SU-DHL-6 (cell line): Measurements from ENCODE around the gene DUSP2.

Source experiments
- H2AFZ ChIP-seq: fragments of 200-600 bp; sonication (generic); 2 replicates; pipeline ENCODE4 v1.6.1; 2014; ENCODE audit warnings: low read depth, mild to moderate bottlenecking, moderate library complexity, mixed read lengths, antibody characterized with exemption, low read length; ENCODE audit not compliant: severe bottlenecking
- H3F3A ChIP-seq: fragments of 200-600 bp; shearing (Covaris generic); 2 replicates; pipeline ENCODE4 v1.6.0; 2016; ENCODE audit warnings: antibody characterized with exemption, mild to moderate bottlenecking; ENCODE audit not compliant: insufficient read depth
- H3K27ac ChIP-seq: fragments of 200-600 bp; sonication (generic); 2 replicates; pipeline ENCODE4 v1.5.1; 2016; ENCODE audit warnings: low read depth, mild to moderate bottlenecking, low read length, moderate library complexity, mixed read lengths
- H3K27me3 ChIP-seq: fragments of 200-600 bp; sonication (generic), shearing (Covaris generic); 2 replicates; pipeline ENCODE4 v1.6.0; 2014; ENCODE audit warnings: mild to moderate bottlenecking, low read length
- H3K36me3 ChIP-seq: fragments of 200-600 bp; sonication (generic); 2 replicates; pipeline ENCODE4 v1.6.1; 2014; ENCODE audit warnings: mild to moderate bottlenecking, low read length, mixed read lengths
- H3K4me2 ChIP-seq: fragments of 300-600, 200-600 bp; shearing (Covaris generic), sonication (generic); 2 replicates; pipeline ENCODE4 v1.6.0; 2014; ENCODE audit warnings: low read length, low read depth, mild to moderate bottlenecking; ENCODE audit not compliant: poor library complexity, severe bottlenecking
- H3K4me3 ChIP-seq: fragments of 200-600 bp; sonication (generic); 2 replicates; pipeline ENCODE4 v1.5.1; 2014; ENCODE audit warnings: antibody characterized with exemption, low read length, mild to moderate bottlenecking, mixed read lengths; ENCODE audit not compliant: insufficient read depth, poor library complexity, severe bottlenecking
- H3K79me2 ChIP-seq: fragments of 200-600 bp; sonication (generic); 2 replicates; pipeline ENCODE4 v1.6.1; 2014; ENCODE audit warnings: mild to moderate bottlenecking, low read length, moderate library complexity; ENCODE audit not compliant: insufficient read depth
- H3K9ac ChIP-seq: fragments of 200-600 bp; sonication (generic); 2 replicates; pipeline ENCODE4 v1.7.0; 2014; ENCODE audit warnings: mild to moderate bottlenecking, low read length
- H3K9me2 ChIP-seq: fragments of 200-600 bp; sonication (generic); replicated peaks from 2 replicates; pipeline ENCODE4 v1.6.1; 2014; ENCODE audit warnings: low read length; ENCODE audit not compliant: insufficient read depth
- H3K9me3 ChIP-seq: fragments of 200-600 bp; sonication (generic); 2 replicates; pipeline ENCODE4 v1.6.1; 2014; ENCODE audit warnings: low read length, mixed read lengths; ENCODE audit not compliant: insufficient read depth
- H4K20me1 ChIP-seq: fragments of 200-600 bp; sonication (generic); 2 replicates; pipeline ENCODE4 v1.6.1; 2014; ENCODE audit warnings: low read depth, mild to moderate bottlenecking, antibody characterized with exemption, low read length, moderate library complexity, mixed read lengths
- EZH2phosphoT487 ChIP-seq: fragments of 200-600 bp; sonication (generic), shearing (Covaris generic); conservative IDR thresholded peaks from 2 replicates; pipeline ENCODE4 v1.6.1; 2018; ENCODE audit warnings: mild to moderate bottlenecking, antibody characterized with exemption, low read length, moderate library complexity, mixed read lengths
- TF ChIP-seq, protein P1 (sequence below): fragments of 200-600 bp; sonication (generic); IDR thresholded peaks from one replicate; pipeline ENCODE4 v1.5.1; 2017; ENCODE audit warnings: antibody characterized with exemption, mild to moderate bottlenecking, low read length, moderate library complexity; ENCODE audit not compliant: insufficient read depth, poor library complexity, severe bottlenecking

The DUSP2 gene

DNA sequence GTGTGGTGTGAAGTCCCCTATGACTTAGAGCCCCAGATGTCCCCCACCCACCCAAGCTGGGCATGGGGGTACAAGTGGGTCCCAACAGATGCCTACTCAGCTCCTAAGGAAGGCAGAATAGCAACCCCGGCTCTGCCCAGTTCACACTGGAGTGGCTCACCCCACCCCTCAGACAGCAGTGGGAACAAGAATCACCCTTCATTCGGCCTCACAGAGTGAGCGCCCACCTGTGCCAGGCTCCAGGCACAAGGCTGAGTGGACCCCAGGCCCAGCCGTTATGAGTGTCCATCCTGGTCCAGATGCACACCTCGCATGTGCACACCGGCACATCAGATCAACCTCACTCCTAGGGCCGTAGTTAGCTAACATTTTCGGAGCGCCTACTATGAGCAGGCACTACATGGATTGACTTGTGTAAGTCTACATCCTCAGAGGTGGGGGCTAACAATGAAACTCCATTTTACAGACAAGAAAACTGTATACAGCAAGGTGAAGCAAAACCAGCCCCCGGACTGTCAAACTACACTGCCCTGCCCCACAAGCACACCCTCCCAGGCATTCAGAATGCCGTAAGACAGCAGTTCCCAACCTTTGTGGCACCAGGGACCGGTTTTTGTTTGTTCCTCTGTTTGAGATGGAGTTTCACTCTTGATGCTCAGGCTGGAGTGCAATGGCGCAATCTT is 4.2 kb downstream of the DUSP2 start:
- no peaks in the 10 kb centered on the region for H3K27me3 ChIP-seq
- H3K4me2 ChIP-seq = no peak overlapping the region
- no peaks in the 10 kb centered on the region for H3K9me3 ChIP-seq
- peaks cover 11% of the 10 kb centered on the region; the same call in 1 of the 2 replicates for H4K20me1 ChIP-seq
- no peak overlapping the region for H3K9ac ChIP-seq
- H2AFZ ChIP-seq = no peak overlapping the region
- peaks cover 29% of the 10 kb centered on the region for H3F3A ChIP-seq
- H3K79me2 ChIP-seq = peaks cover 22% of the 10 kb centered on the region
- no peak overlapping the region for H3K27ac ChIP-seq
- H3K36me3 ChIP-seq = peaks cover 10% of the 10 kb centered on the region
- H3K4me3 ChIP-seq = no peak overlapping the region
- H3K9me2 ChIP-seq = no peaks in the 10 kb centered on the region
- TF ChIP-seq, protein P1, sequence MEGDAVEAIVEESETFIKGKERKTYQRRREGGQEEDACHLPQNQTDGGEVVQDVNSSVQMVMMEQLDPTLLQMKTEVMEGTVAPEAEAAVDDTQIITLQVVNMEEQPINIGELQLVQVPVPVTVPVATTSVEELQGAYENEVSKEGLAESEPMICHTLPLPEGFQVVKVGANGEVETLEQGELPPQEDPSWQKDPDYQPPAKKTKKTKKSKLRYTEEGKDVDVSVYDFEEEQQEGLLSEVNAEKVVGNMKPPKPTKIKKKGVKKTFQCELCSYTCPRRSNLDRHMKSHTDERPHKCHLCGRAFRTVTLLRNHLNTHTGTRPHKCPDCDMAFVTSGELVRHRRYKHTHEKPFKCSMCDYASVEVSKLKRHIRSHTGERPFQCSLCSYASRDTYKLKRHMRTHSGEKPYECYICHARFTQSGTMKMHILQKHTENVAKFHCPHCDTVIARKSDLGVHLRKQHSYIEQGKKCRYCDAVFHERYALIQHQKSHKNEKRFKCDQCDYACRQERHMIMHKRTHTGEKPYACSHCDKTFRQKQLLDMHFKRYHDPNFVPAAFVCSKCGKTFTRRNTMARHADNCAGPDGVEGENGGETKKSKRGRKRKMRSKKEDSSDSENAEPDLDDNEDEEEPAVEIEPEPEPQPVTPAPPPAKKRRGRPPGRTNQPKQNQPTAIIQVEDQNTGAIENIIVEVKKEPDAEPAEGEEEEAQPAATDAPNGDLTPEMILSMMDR = no peak
- no peak for TF ChIP-seq EZH2phosphoT487

DNA sequence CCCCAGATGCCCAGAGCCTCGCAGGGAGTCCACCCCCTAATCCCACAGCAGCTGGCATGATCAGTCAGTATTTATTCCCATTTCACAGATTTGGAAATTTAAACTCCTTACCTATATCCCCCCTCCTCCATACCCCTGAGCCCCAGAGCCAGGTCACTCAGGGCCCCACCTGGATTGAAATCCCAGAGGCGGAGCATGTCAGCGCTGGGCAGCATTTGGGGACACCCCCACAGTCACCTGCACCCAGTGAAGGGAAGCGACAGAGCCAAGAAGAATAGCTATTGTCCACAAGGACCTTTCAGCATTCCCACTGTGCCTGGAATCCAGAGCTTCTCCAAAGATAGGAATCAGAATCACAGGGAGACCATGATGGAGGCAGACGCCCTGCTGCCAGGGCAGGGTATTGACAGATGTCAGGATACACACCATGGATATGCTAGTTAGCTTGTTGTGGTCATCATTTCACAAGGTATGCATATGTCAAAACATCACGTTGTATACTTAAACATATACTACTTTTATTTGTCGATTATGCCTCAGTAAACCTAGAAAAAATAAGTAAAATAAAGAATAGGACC is 6.0 kb downstream of the DUSP2 start:
- no peaks in the 10 kb centered on the region for H3K27me3 ChIP-seq
- peaks cover 10% of the 10 kb centered on the region; the same call in 1 of the 2 replicates for H4K20me1 ChIP-seq
- TF ChIP-seq EZH2phosphoT487 = no peak
- TF ChIP-seq, protein P1 = no peak
- no peak overlapping the region for H3K4me2 ChIP-seq
- H3K9me2 ChIP-seq = no peaks in the 10 kb centered on the region
- no peak overlapping the region for H2AFZ ChIP-seq
- peaks cover 15% of the 10 kb centered on the region for H3K79me2 ChIP-seq
- H3K36me3 ChIP-seq = peaks cover 10% of the 10 kb centered on the region
- no peaks in the 10 kb centered on the region for H3K9me3 ChIP-seq
- no peak overlapping the region for H3K4me3 ChIP-seq
- H3K9ac ChIP-seq = no peak overlapping the region
- H3K27ac ChIP-seq = no peak overlapping the region
- H3F3A ChIP-seq = peaks cover 23% of the 10 kb centered on the region

DNA sequence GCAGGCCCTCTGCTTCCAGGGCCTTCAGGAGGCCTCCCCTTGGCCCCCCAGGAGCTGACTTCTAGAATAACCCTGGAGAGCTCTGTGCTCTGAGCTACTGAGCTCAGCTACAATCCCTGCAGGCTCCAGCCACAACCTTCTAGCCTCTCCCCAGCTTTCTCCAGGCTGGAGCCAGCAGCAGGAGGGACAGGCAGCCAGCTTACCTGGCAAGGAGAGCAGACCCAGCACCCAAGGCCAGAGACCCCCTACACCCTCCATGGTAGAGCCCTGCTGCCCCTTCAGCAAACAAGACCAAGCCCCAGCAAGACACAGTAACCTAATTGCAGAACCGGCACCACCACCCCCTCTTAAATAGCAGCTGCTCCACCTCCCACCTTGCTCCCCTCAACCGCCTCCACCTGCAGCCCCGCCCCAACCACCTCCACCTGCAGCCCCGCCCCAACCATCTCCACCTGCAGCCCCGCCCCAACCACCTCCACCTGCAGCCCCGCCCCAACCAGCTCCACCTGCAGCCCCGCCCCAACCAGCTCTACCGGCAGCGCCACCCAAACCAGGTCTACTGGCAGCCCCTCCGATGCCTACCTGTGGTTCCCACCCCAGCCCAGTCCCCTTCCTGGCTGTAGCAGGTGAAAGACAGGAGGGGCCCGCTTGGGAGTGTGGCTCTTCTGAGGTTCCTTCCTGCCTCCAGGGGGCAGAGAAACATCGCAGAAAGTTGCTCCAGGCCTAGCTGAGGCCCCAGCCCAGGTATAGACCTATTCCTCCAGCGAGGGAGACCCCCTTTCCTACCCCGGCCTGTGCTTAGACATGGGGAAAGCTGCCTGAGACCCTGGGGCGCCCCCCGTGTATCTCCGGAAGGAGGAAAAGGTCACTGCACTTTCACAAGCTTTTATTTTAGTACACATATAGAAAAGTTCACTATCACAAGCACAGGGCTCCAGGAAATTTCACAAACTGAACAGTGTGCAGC is 6.8 kb downstream of the DUSP2 start, which contains the start of gene ASTL:
TSS of gene ASTL (minus strand) at position 324 of the 967 bp plus-strand sequence. CDS start at position 258, 66 bp downstream.
- Histone ChIP-seq H3F3A (peaks cover 23% of the 10 kb centered on the region), H2AFZ (no peak within 1 kb of the TSS), H3K4me3 (no peak within 1 kb of the TSS), H3K9ac (no peak within 1 kb of the TSS), H3K27me3 (no peaks in the 10 kb centered on the region), H3K4me2 (no peak within 1 kb of the TSS), H3K27ac (no peak within 1 kb of the TSS), H3K9me3 (no peaks in the 10 kb centered on the region), H3K9me2 (no peaks in the 10 kb centered on the region), H3K36me3 (peaks cover 3% of the 10 kb centered on the region; the same call in 1 of the 2 replicates), H3K79me2 (peaks cover 7% of the 10 kb centered on the region), H4K20me1 (0 out of 2 replicates have a peak, but pooled peaks cover 4% of the 10 kb centered on the region)
- TF ChIP-seq, protein P1 = peak; percentile 69
- TF ChIP-seq EZH2phosphoT487 = no peak
